ENCODE measurements around the gene NFYA. TPM values are rescaled to one million over a fixed set of nuclear protein-coding genes. Genes with fewer than 3 reads are reported as not detected.

Gene NFYA
- total and polyA plus RNA-seq, 2 donors (not counting 1 experiment from before 2014, with no cell fraction given): 23.3 to 44.3 TPM

DNA sequence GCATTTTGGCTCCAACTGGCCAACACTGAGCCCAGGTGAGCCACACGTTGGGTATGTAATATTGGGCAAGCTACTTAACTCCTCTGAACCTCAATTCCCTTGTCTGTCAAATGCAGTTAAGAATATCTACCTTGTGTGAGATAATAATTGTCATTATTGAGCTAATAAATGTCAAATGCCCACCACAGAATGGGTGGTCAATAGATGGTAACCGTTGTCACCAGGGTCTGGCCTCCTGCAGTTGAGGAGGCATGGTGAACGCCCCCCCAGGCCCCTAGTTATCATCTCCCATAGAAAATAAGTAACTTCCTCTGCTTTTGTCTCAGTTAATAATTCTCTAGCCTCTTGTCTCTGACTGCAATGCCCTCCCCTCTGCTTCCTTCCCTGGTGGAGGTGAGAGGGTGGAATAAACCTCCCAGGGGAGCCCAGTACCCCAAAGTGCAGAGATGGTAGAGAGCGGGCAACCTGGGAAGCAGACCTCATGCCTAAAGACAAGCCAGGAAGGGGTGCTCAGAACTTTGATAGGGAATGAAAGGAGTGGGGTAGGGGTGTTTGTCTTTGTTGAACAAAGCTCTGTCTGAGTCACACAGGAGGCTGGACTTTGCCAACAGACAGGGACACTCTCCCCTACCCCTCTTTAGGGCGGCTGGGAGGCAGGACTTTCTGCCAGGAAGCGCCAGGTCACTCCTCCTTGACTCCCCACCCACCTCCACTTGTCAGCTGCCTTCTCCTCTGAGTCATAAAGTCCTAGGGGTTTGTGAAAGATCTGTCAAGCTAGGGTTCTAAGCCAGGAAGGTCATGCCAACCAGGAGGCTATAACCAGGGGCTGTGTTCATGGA, 32.5 kb upstream of the NFYA start:
- Histone ChIP-seq H2AFZ (ENCODE audit: insufficient read depth, low read depth, low read length, poor library complexity, severe bottlenecking) (no peak overlapping the region), H3K9me3 (ENCODE audit: control extremely low read depth in 1 of 3, control insufficient read depth in 2 of 3, insufficient read depth in 1 of 3, low read length in 2 of 3) (no peaks in the 10 kb centered on the region), H3K27ac (ENCODE audit: low read length in 2 of 2) (no peak overlapping the region), H4K20me1 (ENCODE audit: control insufficient read depth, insufficient read depth, low read length, poor library complexity, severe bottlenecking) (no peaks in the 10 kb centered on the region), H3K9ac (ENCODE audit: low read length) (no peak overlapping the region), H3K4me1 (ENCODE audit: control insufficient read depth in 2 of 2, insufficient read depth in 2 of 2, low read length in 2 of 2) (no peaks in the 10 kb centered on the region), H3K4me3 (ENCODE audit: control extremely low read depth in 1 of 5, extremely low read depth in 1 of 5, insufficient read depth in 1 of 5, low read depth in 2 of 5, low read length in 4 of 5) (no peak overlapping the region), H3K27me3 (replicated peaks in 1 of 4; ENCODE audit: control extremely low read depth in 1 of 4, control insufficient read depth in 3 of 4, insufficient read depth in 4 of 4, low read length in 3 of 4) (no peaks in the 10 kb centered on the region), H3K36me3 (replicated peaks in 1 of 2; ENCODE audit: control extremely low read depth in 1 of 2, control insufficient read depth in 1 of 2, extremely low read depth in 1 of 2, insufficient read depth in 2 of 2, low read length in 1 of 2) (peaks cover 0 to 2% of the 10 kb centered on the region in 2 experiments), H3K79me2 (ENCODE audit: control insufficient read depth, insufficient read depth, low read length) (no peaks in the 10 kb centered on the region), H3K4me2 (replicated peaks; ENCODE audit: low read depth, low read length, poor library complexity, severe bottlenecking) (no peak overlapping the region)
- TF ChIP-seq EZH2 (IDR thresholded peaks at IDR 0.05; ENCODE audit: borderline replicate concordance, insufficient read depth, low read depth, low read length, poor library complexity, severe bottlenecking): no peak
- TF ChIP-seq, protein P1, sequence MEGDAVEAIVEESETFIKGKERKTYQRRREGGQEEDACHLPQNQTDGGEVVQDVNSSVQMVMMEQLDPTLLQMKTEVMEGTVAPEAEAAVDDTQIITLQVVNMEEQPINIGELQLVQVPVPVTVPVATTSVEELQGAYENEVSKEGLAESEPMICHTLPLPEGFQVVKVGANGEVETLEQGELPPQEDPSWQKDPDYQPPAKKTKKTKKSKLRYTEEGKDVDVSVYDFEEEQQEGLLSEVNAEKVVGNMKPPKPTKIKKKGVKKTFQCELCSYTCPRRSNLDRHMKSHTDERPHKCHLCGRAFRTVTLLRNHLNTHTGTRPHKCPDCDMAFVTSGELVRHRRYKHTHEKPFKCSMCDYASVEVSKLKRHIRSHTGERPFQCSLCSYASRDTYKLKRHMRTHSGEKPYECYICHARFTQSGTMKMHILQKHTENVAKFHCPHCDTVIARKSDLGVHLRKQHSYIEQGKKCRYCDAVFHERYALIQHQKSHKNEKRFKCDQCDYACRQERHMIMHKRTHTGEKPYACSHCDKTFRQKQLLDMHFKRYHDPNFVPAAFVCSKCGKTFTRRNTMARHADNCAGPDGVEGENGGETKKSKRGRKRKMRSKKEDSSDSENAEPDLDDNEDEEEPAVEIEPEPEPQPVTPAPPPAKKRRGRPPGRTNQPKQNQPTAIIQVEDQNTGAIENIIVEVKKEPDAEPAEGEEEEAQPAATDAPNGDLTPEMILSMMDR (IDR thresholded peaks at IDR 0.05): no peak
- ATAC-seq (ENCODE audit: low read depth) (no peak), DNase-seq (no peak)
- Mint-ChIP-seq H3K27ac (no peak overlapping the region), H3K9me3 (ENCODE audit: insufficient read depth) (no peaks in the 10 kb centered on the region), H3K4me1 (no peaks in the 10 kb centered on the region), H3K4me3 (no peak overlapping the region), H3K27me3 (no peaks in the 10 kb centered on the region)
- POLR2A ChIA-PET: no interaction called here
- CTCF ChIA-PET: interaction anchor here (0.5 to 2.5 kb wide), 12 partner anchors 9 to 1694 kb away, joined by 3 to 13 read pairs (median 4); partner anchors contain the start of gene APOBEC2
- intact Hi-C loops (cut with micrococcal nuclease): no loop called here
- 90% methylated on average over 2 of the region's 6 CpGs for WGBS (ENCODE audit: insufficient coverage)

DNA sequence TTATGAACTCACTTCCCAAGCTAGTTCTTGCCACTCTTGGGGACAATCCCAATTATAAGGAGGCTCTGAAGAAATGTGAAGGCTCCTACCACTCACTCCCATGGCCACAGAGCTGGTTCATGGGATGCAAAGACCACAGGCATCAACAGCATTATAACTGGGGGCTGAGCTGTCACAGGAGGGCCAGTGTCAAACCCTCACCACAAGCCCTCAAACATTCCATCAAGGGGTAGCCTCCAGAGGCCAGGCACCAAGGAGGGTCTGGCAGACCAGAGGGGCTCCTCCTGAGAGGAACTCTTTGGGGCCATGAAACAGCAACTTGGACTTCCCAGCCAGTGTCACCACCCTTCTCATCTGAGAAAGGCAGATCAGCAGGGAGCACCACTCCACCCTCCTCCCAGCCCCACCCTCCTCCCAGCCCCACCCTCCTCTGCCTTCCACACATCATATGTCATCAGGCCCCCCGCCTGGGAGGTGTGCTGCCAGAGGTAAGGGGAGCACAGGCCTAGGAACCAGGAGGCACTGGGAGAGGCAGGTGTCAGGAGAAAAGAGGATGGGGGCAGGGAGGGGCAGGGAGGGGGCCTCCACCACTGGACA, 31.7 kb upstream of the NFYA start:
- DNase-seq (no peak), ATAC-seq (ENCODE audit: low read depth) (no peak)
- H3K79me2 ChIP-seq (ENCODE audit: control insufficient read depth, insufficient read depth, low read length): no peaks in the 10 kb centered on the region
- no CpG with 5 or more reads among the region's 1 CpG for WGBS (ENCODE audit: insufficient coverage)
- H3K4me2 ChIP-seq (replicated peaks; ENCODE audit: low read depth, low read length, poor library complexity, severe bottlenecking): no peak overlapping the region
- no peaks in the 10 kb centered on the region for H3K9me3 Mint-ChIP-seq (ENCODE audit: insufficient read depth)
- no peak overlapping the region for H3K27ac ChIP-seq (ENCODE audit: low read length in 2 of 2)
- H3K9me3 ChIP-seq (ENCODE audit: control extremely low read depth in 1 of 3, control insufficient read depth in 2 of 3, insufficient read depth in 1 of 3, low read length in 2 of 3): no peaks in the 10 kb centered on the region
- peaks cover 0 to 2% of the 10 kb centered on the region in 2 experiments for H3K36me3 ChIP-seq (replicated peaks in 1 of 2; ENCODE audit: control extremely low read depth in 1 of 2, control insufficient read depth in 1 of 2, extremely low read depth in 1 of 2, insufficient read depth in 2 of 2, low read length in 1 of 2)
- no peaks in the 10 kb centered on the region for H3K4me1 Mint-ChIP-seq
- ChIA-PET POLR2A (no interaction called here), CTCF (interaction anchor here (0.5 to 2.5 kb wide), 4 partner anchors 8 to 39 kb away, joined by 3 to 7 read pairs (median 4); no protein-coding TSS in a partner anchor)
- H3K4me1 ChIP-seq (ENCODE audit: control insufficient read depth in 2 of 2, insufficient read depth in 2 of 2, low read length in 2 of 2): no peaks in the 10 kb centered on the region
- no peaks in the 10 kb centered on the region for H3K27me3 ChIP-seq (replicated peaks in 1 of 4; ENCODE audit: control extremely low read depth in 1 of 4, control insufficient read depth in 3 of 4, insufficient read depth in 4 of 4, low read length in 3 of 4)
- no peaks in the 10 kb centered on the region for H3K27me3 Mint-ChIP-seq
- H3K9ac ChIP-seq (ENCODE audit: low read length): no peak overlapping the region
- no peak overlapping the region for H3K4me3 ChIP-seq (ENCODE audit: control extremely low read depth in 1 of 5, extremely low read depth in 1 of 5, insufficient read depth in 1 of 5, low read depth in 2 of 5, low read length in 4 of 5)
- TF ChIP-seq EZH2 (IDR thresholded peaks at IDR 0.05; ENCODE audit: borderline replicate concordance, insufficient read depth, low read depth, low read length, poor library complexity, severe bottlenecking): no peak
- TF ChIP-seq, protein P1 (IDR thresholded peaks at IDR 0.05): no peak
- H4K20me1 ChIP-seq (ENCODE audit: control insufficient read depth, insufficient read depth, low read length, poor library complexity, severe bottlenecking): no peaks in the 10 kb centered on the region
- H2AFZ ChIP-seq (ENCODE audit: insufficient read depth, low read depth, low read length, poor library complexity, severe bottlenecking): no peak overlapping the region
- intact Hi-C loops (cut with micrococcal nuclease): no loop called here
- H3K27ac Mint-ChIP-seq: no peak overlapping the region
- H3K4me3 Mint-ChIP-seq: no peak overlapping the region
